ENCODE data around the gene LCN2.

The LCN2 gene

DNA sequence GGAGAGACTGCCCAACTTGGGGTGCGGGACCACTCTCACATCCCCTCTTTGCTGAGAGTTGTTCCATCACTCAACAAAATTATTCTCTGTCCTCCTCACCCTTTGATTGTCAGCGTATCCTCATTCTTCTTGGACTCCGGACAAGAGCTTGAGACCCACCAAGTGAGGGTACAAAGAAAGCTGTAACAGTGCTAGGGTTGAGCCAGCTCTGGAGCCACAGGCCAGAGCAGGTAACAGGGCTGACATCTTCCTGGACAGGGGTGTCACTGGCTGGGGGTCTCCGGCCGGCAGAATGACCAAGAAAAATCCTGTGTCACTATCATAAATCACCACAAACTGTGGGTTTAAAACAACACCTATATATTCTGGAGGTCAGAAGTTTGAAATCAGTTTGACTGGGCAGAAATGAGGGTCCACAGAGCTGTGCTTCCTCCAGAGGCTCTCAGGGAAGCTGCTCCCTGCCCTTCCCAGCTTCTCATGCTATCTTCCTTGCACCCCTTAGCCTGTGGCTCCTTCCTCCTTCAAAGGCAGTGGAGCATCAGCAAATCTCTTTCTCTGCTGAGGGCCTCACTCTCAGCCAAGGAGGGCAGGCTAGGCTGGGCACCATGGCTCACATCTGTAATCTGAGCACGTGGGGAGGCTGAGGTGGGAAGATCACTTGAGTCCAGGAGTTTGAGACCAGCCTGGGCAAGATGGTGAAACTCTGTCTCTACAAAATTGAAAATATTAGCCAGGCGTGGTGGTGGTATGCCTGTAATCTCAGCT lies 6.7 kb downstream of the LCN2 start:
- Histone ChIP-seq H3K4me3 (ENCODE audit: low read length) (no peak overlapping the region), H3K27me3 (replicated peaks; ENCODE audit: insufficient read depth, low read length) (no peaks in the 10 kb centered on the region), H3K36me3 (replicated peaks; ENCODE audit: insufficient read depth, low read length) (no peaks in the 10 kb centered on the region), H3K9me2 (replicated peaks; ENCODE audit: insufficient read depth, low read length) (no peaks in the 10 kb centered on the region), H3K4me1 (ENCODE audit: low read length) (peaks cover 5% of the 10 kb centered on the region), H3K9me3 (replicated peaks; ENCODE audit: insufficient read depth, low read length) (no peaks in the 10 kb centered on the region), H3K4me2 (ENCODE audit: low read depth, low read length) (no peak overlapping the region), H3K79me2 (ENCODE audit: low read length) (peaks cover 6% of the 10 kb centered on the region; the same call in 1 of the 2 replicates), H3K27ac (ENCODE audit: low read length) (no peak overlapping the region), H3F3A (ENCODE audit: insufficient read depth, low read length) (no peaks in the 10 kb centered on the region; the same call in 1 of the 2 replicates), H4K20me1 (ENCODE audit: insufficient read depth, low read length) (no peaks in the 10 kb centered on the region), H2AFZ (ENCODE audit: low read length) (no peak overlapping the region), H3K9ac (ENCODE audit: low read length) (no peak overlapping the region)
- no peak for TF ChIP-seq EZH2 (optimal IDR thresholded peaks at IDR 0.05; ENCODE audit: low read depth, low read length)
- TF ChIP-seq, protein P1, sequence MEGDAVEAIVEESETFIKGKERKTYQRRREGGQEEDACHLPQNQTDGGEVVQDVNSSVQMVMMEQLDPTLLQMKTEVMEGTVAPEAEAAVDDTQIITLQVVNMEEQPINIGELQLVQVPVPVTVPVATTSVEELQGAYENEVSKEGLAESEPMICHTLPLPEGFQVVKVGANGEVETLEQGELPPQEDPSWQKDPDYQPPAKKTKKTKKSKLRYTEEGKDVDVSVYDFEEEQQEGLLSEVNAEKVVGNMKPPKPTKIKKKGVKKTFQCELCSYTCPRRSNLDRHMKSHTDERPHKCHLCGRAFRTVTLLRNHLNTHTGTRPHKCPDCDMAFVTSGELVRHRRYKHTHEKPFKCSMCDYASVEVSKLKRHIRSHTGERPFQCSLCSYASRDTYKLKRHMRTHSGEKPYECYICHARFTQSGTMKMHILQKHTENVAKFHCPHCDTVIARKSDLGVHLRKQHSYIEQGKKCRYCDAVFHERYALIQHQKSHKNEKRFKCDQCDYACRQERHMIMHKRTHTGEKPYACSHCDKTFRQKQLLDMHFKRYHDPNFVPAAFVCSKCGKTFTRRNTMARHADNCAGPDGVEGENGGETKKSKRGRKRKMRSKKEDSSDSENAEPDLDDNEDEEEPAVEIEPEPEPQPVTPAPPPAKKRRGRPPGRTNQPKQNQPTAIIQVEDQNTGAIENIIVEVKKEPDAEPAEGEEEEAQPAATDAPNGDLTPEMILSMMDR (IDR thresholded peaks at IDR 0.05; ENCODE audit: low read length), result no peak
- no peak for TF ChIP-seq EZH2phosphoT487 (IDR thresholded peaks at IDR 0.05; ENCODE audit: low read length)
- DNase-seq, result no peak

DNA sequence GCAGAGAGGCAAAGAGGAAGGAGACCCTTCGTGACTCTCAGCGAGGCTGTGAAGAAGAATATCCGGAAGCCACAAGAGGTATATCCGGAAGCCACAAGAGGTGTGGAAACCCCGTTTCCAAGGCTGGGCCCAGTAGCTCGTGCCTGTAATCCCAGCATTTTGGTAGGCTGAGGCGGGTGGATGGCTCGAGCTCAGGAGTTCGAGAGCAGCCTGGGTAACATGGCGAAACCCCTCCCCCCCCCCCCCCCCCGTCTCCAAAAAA lies 10.2 kb downstream of the LCN2 start:
- Histone ChIP-seq H3K9me2 (replicated peaks; ENCODE audit: insufficient read depth, low read length) (no peaks in the 10 kb centered on the region), H3K9ac (ENCODE audit: low read length) (peak overlapping the region; percentile 65; the same call in 1 of the 2 replicates), H3K36me3 (replicated peaks; ENCODE audit: insufficient read depth, low read length) (no peaks in the 10 kb centered on the region), H2AFZ (ENCODE audit: low read length) (peak overlapping the region; percentile 96), H3F3A (ENCODE audit: insufficient read depth, low read length) (no peaks in the 10 kb centered on the region; the same call in 1 of the 2 replicates), H3K4me3 (ENCODE audit: low read length) (peak overlapping the region; percentile 85), H3K4me1 (ENCODE audit: low read length) (peaks cover 8% of the 10 kb centered on the region), H3K27me3 (replicated peaks; ENCODE audit: insufficient read depth, low read length) (no peaks in the 10 kb centered on the region), H3K79me2 (ENCODE audit: low read length) (peaks cover 8% of the 10 kb centered on the region; the same call in 1 of the 2 replicates), H4K20me1 (ENCODE audit: insufficient read depth, low read length) (no peaks in the 10 kb centered on the region), H3K9me3 (replicated peaks; ENCODE audit: insufficient read depth, low read length) (no peaks in the 10 kb centered on the region), H3K4me2 (ENCODE audit: low read depth, low read length) (peak overlapping the region; percentile 78), H3K27ac (ENCODE audit: low read length) (no peak overlapping the region)
- TF ChIP-seq EZH2phosphoT487 (IDR thresholded peaks at IDR 0.05; ENCODE audit: low read length), result no peak
- no peak for TF ChIP-seq EZH2 (optimal IDR thresholded peaks at IDR 0.05; ENCODE audit: low read depth, low read length)
- TF ChIP-seq, protein P1 (IDR thresholded peaks at IDR 0.05; ENCODE audit: low read length), result no peak
- DNase-seq, result peak; percentile 31

DNA sequence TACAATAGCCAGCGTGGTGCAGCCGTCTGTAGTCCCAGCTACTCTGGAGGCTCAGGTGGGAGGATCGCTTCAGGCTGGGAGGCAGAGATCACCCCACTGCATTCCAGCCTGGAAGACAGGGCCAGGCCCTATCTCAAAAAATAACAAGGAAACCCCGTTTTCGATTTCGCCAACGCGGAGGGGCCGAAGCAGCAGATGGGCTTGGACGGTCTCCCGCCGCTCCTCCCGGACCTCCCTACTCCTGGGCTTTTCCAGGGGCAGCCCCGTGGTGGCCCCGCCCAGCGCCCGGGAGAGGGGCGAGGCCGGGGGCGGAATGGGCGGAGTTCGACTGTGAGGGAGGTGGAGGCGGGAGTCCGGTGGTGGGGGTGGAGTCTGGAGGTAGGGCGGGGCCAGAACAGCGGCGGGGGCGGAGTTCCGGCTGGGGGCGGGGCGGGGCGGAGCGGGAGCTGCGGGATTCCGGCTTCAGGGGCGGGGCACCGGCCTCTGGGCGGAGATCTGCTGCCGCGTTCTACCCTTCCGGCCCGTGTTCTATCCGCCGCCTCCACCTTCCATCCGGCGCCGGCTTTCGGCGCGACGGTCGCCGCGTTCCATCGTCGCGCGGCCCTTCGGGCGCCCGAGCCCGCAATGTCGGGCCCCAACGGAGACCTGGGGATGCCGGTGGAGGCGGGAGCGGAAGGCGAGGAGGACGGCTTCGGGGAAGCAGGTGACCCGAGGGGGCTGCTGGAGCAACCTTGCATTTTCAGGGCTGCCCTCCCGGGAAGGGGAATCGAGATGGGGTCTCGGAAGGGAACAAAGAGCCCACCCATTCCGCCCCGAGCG lies 10.7 kb downstream of the LCN2 start, which contains the start of gene BBLN:
TSS of gene BBLN (plus strand) at position 482 of the 819 bp plus-strand sequence. CDS start at position 625, 143 bp downstream.
- peak within 1 kb of the TSS; percentile 95 for H3K4me3 ChIP-seq (ENCODE audit: low read length)
- no peaks in the 10 kb centered on the region for H3K9me2 ChIP-seq (replicated peaks; ENCODE audit: insufficient read depth, low read length)
- TF ChIP-seq, protein P1 (IDR thresholded peaks at IDR 0.05; ENCODE audit: low read length), result no peak
- TF ChIP-seq EZH2phosphoT487 (IDR thresholded peaks at IDR 0.05; ENCODE audit: low read length) (no peak), EZH2 (optimal IDR thresholded peaks at IDR 0.05; ENCODE audit: low read depth, low read length) (no peak)
- H3K36me3 ChIP-seq (replicated peaks; ENCODE audit: insufficient read depth, low read length), result no peaks in the 10 kb centered on the region
- H2AFZ ChIP-seq (ENCODE audit: low read length), result peak within 1 kb of the TSS; percentile 96
- H3K9me3 ChIP-seq (replicated peaks; ENCODE audit: insufficient read depth, low read length), result no peaks in the 10 kb centered on the region
- peak within 1 kb of the TSS; percentile 21; the same call in 1 of the 2 replicates for H3K27ac ChIP-seq (ENCODE audit: low read length)
- H3K9ac ChIP-seq (ENCODE audit: low read length), result peak within 1 kb of the TSS; percentile 90
- peak; percentile 90 for DNase-seq
- H3F3A ChIP-seq (ENCODE audit: insufficient read depth, low read length), result no peaks in the 10 kb centered on the region; the same call in 1 of the 2 replicates
- no peaks in the 10 kb centered on the region for H3K27me3 ChIP-seq (replicated peaks; ENCODE audit: insufficient read depth, low read length)
- H3K79me2 ChIP-seq (ENCODE audit: low read length), result peaks cover 8% of the 10 kb centered on the region; the same call in 1 of the 2 replicates
- peaks cover 8% of the 10 kb centered on the region for H3K4me1 ChIP-seq (ENCODE audit: low read length)
- H4K20me1 ChIP-seq (ENCODE audit: insufficient read depth, low read length), result no peaks in the 10 kb centered on the region
- H3K4me2 ChIP-seq (ENCODE audit: low read depth, low read length), result peak within 1 kb of the TSS; percentile 88
